Erythroblast (primary cell): Measurements from ENCODE around the gene ELMOD3.

Experiments
- GATA1 ChIP-seq: IDR thresholded peaks from 2 replicates; pipeline ENCODE4 v1.6.1; 2011; ENCODE audit warnings: low read depth, mild to moderate bottlenecking, control low read depth, low read length, moderate library complexity
- POLR2A ChIP-seq: IDR thresholded peaks from 2 replicates; pipeline ENCODE4 v1.6.1; 2011; ENCODE audit warnings: mild to moderate bottlenecking, low read length

DNA sequence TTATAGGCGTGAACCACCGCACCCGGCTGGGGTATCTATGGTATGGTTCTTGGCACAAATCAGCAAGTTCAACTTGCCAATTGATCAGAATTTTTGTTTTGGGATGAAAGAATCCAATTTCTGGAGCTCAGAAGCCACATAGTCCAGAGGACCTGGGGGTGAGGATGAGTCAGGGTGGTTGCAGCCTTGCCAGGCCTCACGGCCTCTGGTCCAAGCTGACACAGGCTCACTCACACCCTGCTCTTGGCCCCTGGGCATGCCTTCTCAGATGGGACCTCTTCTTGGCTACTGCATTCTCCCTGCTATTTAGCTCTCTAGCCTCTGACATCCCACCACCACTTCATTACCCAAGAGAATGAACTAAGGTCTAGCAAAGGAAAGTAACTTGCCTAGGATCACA is 39.3 kb downstream of the ELMOD3 start:
- TF ChIP-seq POLR2A = no peak
- TF ChIP-seq GATA1 = no peak
